NCI-H524 treated with DMSO at 0.1 percent for 48 hours (cell line): ENCODE results near the gene DLG3.

Experiments used
- DNase-seq: peaks from one replicate; lab custom pipeline; 2025; lab: John Stamatoyannopoulos, UW

DLG3 gene

GRCh38 chrX:70437921-70438665, 6.5 kb upstream of the DLG3 start:
- no peak for DNase-seq

DNA sequence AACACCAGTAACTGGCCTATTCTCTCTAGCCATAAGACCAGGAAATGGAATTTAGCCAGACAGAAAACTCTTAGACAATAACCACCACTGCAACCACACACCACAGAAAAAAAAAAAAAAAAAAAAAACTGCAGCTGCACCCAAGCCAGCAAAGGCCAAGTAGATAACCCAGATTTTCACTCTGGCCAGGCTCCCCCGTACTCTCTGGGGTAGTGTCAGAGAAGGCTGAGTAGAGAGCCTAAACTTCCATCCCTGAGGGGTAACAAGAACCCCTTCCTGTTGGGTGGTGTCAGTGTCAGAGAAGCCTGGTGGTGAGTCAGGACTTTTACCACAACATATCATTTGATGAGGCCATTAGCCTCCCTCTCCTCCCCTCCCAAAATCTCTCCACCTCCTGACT, 5.6 kb upstream of the DLG3 start:
- DNase-seq = no peak

DNA sequence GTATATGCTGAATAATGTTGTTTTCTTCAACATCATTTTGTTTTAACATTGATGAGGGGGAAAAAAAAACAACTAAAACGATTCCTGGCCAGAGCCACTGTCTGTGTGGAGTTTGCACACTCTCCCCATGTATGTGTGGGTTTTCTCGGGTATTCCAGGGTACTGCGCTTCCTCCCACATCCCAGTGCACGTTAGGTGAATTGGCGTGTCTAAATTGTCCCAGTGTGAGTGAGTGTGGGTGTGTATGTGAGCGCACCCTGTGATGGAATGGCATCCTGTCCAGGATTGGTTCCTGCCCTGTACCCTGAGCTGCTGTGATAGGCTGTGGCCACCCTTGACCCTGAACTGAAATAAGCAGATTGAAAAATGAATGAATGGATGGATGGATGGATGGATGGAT, 2.4 kb upstream of the DLG3 start:
- DNase-seq = no peak

- DNase-seq = no peak
Measured at GRCh38 chrX:70444946-70445656, 466 bp downstream of the DLG3 start.

- DNase-seq = no peak
Measured at GRCh38 chrX:70445951-70446350, 1.3 kb downstream of the DLG3 start.

GRCh38 chrX:70446380-70447350, 2.0 kb downstream of the DLG3 start:
- no peak for DNase-seq

DNA sequence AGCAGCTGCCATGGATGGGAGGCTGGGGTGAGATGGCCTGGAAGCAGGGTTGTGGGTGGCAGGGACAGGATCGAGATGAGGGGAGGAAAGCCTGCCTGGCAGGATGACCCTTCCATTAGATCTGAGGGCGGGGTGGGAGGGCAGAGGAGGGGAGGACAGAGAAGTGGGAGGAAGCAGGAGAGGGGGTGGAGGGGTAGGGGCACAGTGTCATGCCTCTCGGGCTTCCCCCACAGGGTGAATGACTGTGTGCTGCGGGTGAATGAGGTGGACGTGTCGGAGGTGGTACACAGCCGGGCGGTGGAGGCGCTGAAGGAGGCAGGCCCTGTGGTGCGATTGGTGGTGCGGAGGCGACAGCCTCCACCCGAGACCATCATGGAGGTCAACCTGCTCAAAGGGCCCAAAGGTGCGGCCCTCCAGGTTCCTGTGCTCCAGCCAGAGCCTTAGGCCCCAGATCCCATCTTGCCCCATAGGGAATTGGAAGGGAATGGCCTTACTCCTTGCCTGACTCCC, 4.9 kb downstream of the DLG3 start:
- no peak for DNase-seq

DNA sequence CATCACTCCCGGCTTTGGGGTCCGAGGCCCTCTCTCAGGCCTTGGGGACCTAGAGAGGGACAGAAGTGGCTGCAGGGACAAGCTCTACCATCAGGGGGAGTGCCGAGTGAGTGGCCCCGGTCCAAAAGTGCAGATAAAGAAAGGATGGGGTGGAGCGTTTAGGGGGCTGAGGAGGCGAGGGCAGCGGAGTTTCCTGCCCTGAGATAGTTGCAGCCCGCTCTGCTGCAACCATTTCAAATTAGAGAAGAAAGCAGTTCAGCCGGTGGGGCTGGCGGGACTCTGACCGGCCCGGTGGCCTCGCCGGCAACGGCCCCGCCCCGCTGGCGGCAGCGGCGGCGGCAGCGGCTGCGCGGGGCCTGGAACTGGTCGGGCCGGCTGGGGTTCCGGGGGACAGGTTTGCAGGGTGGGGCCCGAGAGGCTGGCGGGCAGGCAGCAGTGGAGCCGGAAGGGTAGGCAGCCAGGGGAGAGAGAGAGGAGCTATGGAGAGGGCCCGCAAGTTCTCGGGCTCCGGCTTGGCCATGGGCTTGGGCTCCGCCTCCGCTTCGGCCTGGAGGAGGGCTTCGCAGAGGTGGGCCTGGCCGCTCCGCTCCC, 7.6 kb downstream of the DLG3 start:
- DNase-seq = no peak

- DNase-seq = no peak
Measured at GRCh38 chrX:70453024-70453618, 8.5 kb downstream of the DLG3 start.

DNA sequence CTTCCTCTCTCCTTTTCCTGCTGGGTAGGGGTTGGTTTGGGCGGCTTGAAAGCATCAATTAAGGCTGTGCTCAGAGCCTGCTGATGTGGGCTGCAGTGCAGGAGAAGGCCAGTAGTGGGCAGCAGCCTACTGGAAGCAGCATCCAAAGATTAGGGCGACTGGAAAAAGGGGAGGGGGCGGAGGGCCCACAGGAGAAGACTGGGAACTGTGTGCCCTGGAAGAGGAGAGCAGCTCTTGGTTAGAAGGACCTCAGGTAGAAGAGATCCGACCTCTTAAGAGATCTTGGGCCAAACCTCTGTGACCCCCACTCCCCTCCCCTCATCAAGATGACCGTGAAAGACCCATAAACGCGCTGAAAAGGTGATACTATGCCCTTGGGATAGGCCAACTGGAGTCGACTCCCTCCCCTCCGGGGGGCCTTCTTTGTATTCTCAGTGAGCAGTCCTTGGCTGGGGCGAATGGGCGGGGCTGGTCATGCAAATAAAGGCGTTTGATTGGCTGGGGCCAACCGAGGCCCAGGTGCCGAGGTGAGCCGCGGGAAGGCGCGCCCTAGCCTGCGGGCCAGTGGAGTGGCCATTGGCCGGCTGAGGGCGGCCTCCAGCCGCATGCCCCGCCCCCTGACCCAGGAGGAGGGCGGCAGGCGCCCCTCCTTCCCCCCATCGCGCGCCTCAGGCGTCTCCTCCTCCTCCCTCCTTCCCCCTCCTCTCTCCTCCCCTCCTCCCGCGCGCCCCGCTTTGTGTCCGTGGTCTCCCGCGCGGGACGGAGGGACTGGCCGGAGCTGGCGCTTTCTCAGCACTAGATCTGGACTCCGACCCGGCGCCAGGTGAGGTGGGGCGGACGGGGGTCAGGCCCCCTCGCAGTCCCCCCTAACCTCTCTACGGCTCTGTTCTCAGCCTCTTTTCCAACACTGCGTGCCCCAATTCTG, 10.1 kb downstream of the DLG3 start:
- no peak for DNase-seq

GRCh38 chrX:70455366-70456202, 10.9 kb downstream of the DLG3 start:
- no peak for DNase-seq

DNA sequence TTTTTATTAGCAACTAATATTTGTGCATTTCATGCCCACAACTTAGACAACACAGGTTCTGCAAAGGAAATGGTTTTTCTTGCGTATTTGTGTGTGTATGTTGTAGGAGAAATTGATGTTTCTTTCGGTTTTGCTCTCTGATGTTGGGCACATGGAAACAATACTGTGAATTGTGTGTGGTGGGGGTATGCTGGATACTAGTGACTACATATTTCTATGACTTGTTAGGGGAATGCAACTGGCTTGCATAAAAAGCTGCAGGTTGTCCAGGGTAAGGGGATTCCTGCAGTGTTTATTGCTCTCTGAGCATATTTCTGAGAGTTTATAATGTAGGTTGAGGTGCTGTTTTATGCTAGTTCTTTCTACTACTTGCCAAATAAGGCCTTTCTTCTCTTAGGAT, 11.6 kb downstream of the DLG3 start:
- DNase-seq = no peak

GRCh38 chrX:70461026-70461425, 16.4 kb downstream of the DLG3 start:
- no peak for DNase-seq

- DNase-seq = no peak
Measured at GRCh38 chrX:70464051-70464450, 19.4 kb downstream of the DLG3 start.

DNA sequence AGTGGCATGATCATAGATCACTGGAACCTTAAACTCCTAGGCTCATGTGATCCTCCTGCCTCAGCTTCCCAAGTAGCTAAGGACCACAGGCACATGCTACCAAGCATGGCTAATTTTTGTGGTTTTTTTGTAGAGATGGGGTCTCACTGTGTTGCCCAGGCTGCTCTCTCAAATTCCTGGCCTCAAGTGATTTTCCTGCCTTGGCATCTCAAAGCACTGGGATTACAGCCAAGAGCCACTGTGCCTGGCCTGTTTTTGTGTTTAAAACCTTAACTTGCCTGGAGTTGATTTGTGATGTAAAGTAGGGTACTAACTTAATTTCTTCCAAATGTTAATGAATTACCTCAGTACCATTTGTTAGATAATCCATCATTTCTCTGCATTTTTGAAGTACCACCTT, 22.3 kb downstream of the DLG3 start:
- DNase-seq = no peak

DNA sequence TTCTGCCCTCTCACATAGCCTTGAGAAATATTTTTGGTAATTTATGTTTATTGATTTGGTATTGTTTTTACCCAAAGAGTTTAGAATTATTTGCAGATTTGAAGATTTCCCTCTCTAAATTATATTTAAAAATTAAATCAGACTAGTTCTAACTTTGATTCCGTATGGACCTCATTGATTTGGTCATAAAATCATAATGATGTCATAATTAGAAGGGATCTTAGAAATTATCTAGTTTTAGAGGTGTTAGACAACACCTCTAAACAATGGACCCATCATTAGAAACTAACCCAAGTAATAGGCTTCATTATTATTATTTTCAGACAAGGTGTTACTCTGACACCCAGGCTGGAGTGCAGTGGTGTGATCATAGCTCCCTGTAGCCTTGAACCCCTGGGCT, 24.1 kb downstream of the DLG3 start:
- DNase-seq = no peak

GRCh38 chrX:70470850-70471289, 26.2 kb downstream of the DLG3 start:
- DNase-seq = no peak

DNA sequence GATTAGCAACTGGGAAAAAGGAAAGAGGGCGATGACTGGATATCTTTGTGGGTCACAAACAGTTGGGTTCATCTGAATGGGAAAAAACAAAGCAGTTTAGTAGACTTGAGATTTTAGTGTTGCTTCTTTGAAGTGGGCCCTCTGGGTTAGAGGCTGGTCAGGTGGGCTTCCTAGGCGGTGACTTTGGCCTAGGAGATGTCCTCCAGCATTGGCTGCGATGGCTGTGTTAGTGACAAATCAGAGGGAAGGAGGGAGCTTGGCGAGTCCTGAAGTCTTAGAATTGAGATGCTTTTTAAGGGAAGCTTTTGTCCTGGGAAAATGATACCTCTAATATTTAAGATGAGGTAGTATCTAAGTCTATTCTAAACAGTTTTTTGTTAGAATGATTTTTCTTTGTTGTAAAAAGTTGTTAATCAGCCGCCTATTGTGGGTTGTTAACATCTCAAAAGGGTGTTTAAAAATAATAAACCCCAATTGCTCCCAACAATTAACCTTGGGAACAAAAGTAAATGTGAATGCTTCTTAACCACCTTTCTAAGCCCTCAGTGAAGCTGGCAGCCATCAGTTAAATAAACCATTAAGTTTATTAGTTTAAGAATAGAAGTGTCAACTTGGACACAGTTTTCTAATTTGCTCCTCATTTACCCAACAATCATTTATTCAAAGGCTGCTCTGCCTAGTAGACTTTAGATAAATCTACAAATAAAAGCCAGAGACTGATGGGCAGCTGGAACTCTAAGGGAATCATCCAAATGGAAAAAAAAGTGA, 31.7 kb downstream of the DLG3 start:
- DNase-seq = no peak
